ENCODE results near the gene FYTTD1.

Gene FYTTD1

GRCh38 chr3:197833930-197834715 is 84.4 kb downstream of the FYTTD1 start:
- Histone ChIP-seq H3K36me3 (ENCODE audit: control insufficient read depth, insufficient read depth, low read length) (peaks cover 1% of the 10 kb centered on the region; the same call in 1 of the 2 replicates), H3K27me3 (replicated peaks; ENCODE audit: control insufficient read depth, insufficient read depth, low read length) (no peaks in the 10 kb centered on the region), H3K4me3 (replicated peaks; ENCODE audit: low read depth, low read length) (peak overlapping the region; percentile 6; the same call in 1 of the 2 replicates)
- DNase-seq (ENCODE audit: extremely low read depth, insufficient read length): peak; percentile 35
- TF ChIP-seq CTCF (IDR thresholded peaks at IDR 0.05; ENCODE audit: insufficient read depth, low read length, poor library complexity, severe bottlenecking): no peak

- Histone ChIP-seq H3K4me3 (replicated peaks; ENCODE audit: low read depth, low read length) (no peak overlapping the region), H3K36me3 (ENCODE audit: control insufficient read depth, insufficient read depth, low read length) (peaks cover 5% of the 10 kb centered on the region), H3K27me3 (replicated peaks; ENCODE audit: control insufficient read depth, insufficient read depth, low read length) (no peaks in the 10 kb centered on the region)
- no peak for DNase-seq (ENCODE audit: extremely low read depth, insufficient read length)
- TF ChIP-seq CTCF (IDR thresholded peaks at IDR 0.05; ENCODE audit: insufficient read depth, low read length, poor library complexity, severe bottlenecking): no peak
Measured at GRCh38 chr3:197835509-197835908, 85.8 kb downstream of the FYTTD1 start.

GRCh38 chr3:197836244-197836643 is 86.6 kb downstream of the FYTTD1 start:
- Histone ChIP-seq H3K36me3 (ENCODE audit: control insufficient read depth, insufficient read depth, low read length) (peaks cover 7% of the 10 kb centered on the region), H3K27me3 (replicated peaks; ENCODE audit: control insufficient read depth, insufficient read depth, low read length) (no peaks in the 10 kb centered on the region), H3K4me3 (replicated peaks; ENCODE audit: low read depth, low read length) (no peak overlapping the region)
- no peak for TF ChIP-seq CTCF (IDR thresholded peaks at IDR 0.05; ENCODE audit: insufficient read depth, low read length, poor library complexity, severe bottlenecking)
- no peak for DNase-seq (ENCODE audit: extremely low read depth, insufficient read length)
